Thoracic aorta (tissue), 2 donors: ENCODE results near the gene CAPN1. TPM values are rescaled to one million over a fixed set of nuclear protein-coding genes. Genes with fewer than 3 reads are reported as not detected.

Experiments used
- ATAC-seq: fragments of 150-250 bp; one replicate; pipeline ENCODE4 v1.8.0; 2017; ENCODE audit warnings: low read depth; ENCODE audit not compliant: insufficient number of reproducible peaks, low FRiP score
- DNase-seq: peaks from one replicate; pipeline ENCODE4 v3.0.0-alpha.2; 2020; ENCODE audit warnings: low spot score
- H3K27ac ChIP-seq, 2 donors: fragments of 200-600 bp; sonication (generic); 1 replicate in 1 of 2; 2 replicates in 1 of 2; pipeline ENCODE4 v1.5.1; 2016; ENCODE audit warnings: mild to moderate bottlenecking in 2 of 2, moderate library complexity in 2 of 2
- H3K27me3 ChIP-seq: fragments of 200-600 bp; sonication (generic); replicated peaks from 2 replicates; pipeline ENCODE4 v1.6.0; 2016; ENCODE audit warnings: mild to moderate bottlenecking; ENCODE audit not compliant: insufficient read depth
- H3K36me3 ChIP-seq: fragments of 200-600 bp; sonication (generic); one replicate; pipeline ENCODE4 v1.5.1; 2016
- H3K4me1 ChIP-seq, 2 donors: fragments of 200-600 bp; sonication (generic); 1 replicate in 1 of 2; 2 replicates in 1 of 2; pipeline versions ENCODE4 v1.5.1 to v1.6.0; 2016; ENCODE audit warnings: low read depth in 2 of 2, mild to moderate bottlenecking in 1 of 2; ENCODE audit not compliant: control insufficient read depth in 1 of 2
- H3K4me3 ChIP-seq: fragments of 200-600 bp; sonication (generic); 2 replicates; pipeline ENCODE4 v1.5.1; 2016; ENCODE audit warnings: mild to moderate bottlenecking
- H3K9me3 ChIP-seq: fragments of 200-600 bp; sonication (generic); 2 replicates; pipeline ENCODE4 v1.5.1; 2016
- total RNA-seq, 2 donors: library from RNA; depleted of rRNA; stranded (reverse); fragments of >200 nt; gene quantifications; one replicate each; pipeline versions ENCODE4 v1.1.0 to v1.2.3, GENCODE V29; 2016
- TF ChIP-seq, protein P1 (sequence below): fragments of 200-600 bp; sonication (generic); IDR thresholded peaks from one replicate; pipeline ENCODE4 v1.5.1; 2019; ENCODE audit warnings: antibody characterized with exemption

The CAPN1 gene
- total RNA-seq, 2 donors from 2014 or later: 168 to 203 TPM

DNA sequence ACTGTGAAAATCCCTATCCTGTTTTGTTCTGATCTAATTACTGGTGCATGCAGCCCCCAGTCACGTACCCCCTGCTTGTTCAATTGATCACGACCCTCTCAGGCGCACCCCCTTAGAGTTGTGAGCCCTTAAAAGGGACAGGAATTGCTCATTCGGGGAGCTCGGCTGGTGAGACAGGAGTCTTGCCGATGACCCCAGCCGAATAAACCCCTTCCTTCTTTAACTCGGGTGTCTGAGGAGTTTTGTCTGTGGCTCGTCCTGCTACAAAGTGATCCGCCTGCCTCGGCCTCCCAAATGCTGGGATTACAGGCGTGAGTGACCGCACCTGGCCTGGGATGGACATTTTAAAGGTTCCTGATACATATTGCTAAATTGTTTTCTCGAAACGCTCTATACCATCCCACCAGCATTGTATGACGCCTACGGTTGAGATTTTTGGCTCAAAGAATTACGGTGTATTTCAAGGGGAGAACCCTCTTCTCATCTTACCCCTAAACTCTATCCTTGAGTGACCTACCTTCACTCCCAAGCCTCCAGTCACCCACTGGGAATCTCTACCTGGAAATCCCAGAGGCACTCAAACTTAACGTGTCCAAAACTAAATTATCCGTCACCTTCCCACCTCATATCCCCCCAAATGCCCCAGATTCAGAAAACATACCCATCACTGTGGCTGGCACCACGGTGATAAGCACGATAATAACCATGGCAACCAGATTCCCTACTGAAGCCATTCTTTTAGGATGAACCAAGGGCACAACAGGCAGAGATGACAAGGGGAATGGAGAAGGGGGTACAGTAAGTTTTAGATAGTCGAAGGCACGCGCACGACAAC is 79.2 kb downstream of the CAPN1 start:
- DNase-seq (no peak), ATAC-seq (no peak)
- Histone ChIP-seq H3K4me1 (peaks cover 6 to 17% of the 10 kb centered on the region in 2 donors), H3K27me3 (no peaks in the 10 kb centered on the region), H3K36me3 (no peaks in the 10 kb centered on the region), H3K4me3 (peak overlapping the region; percentile 84), H3K9me3 (no peaks in the 10 kb centered on the region), H3K27ac (peak overlapping the region; percentile 74 to 79)
- TF ChIP-seq, protein P1, sequence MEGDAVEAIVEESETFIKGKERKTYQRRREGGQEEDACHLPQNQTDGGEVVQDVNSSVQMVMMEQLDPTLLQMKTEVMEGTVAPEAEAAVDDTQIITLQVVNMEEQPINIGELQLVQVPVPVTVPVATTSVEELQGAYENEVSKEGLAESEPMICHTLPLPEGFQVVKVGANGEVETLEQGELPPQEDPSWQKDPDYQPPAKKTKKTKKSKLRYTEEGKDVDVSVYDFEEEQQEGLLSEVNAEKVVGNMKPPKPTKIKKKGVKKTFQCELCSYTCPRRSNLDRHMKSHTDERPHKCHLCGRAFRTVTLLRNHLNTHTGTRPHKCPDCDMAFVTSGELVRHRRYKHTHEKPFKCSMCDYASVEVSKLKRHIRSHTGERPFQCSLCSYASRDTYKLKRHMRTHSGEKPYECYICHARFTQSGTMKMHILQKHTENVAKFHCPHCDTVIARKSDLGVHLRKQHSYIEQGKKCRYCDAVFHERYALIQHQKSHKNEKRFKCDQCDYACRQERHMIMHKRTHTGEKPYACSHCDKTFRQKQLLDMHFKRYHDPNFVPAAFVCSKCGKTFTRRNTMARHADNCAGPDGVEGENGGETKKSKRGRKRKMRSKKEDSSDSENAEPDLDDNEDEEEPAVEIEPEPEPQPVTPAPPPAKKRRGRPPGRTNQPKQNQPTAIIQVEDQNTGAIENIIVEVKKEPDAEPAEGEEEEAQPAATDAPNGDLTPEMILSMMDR: no peak

Other genes starting within 250 kb of the CAPN1 start
- gene GPHA2, start 246.0 kb upstream of the CAPN1 start, total RNA-seq: not detected
- gene MAJIN, start 209.8 kb upstream of the CAPN1 start, total RNA-seq: not detected
- gene BATF2, start 185.0 kb upstream of the CAPN1 start, total RNA-seq: 1 to 10 TPM in 1 of 2 donors, under 1 TPM in 1; 0.92 to 2.6 TPM
- gene ARL2, start 167.8 kb upstream of the CAPN1 start, total RNA-seq: 100 to 1,000 TPM in 1 of 2 donors, 10 to 100 TPM in 1; 85.5 to 197 TPM
- 10 to 100 TPM; 20.7 to 22.7 TPM for gene SNX15, start 154.5 kb upstream of the CAPN1 start, total RNA-seq
- 10 to 100 TPM in 1 of 2 donors, 1 to 10 TPM in 1; 4.7 to 18.0 TPM for gene SAC3D1, start 140.7 kb upstream of the CAPN1 start, total RNA-seq
- 10 to 100 TPM; 25.8 to 47.1 TPM for gene NAALADL1, start 123.4 kb upstream of the CAPN1 start, total RNA-seq
- 1 to 10 TPM in 1 of 2 donors, under 1 TPM in 1; 0.54 to 5.3 TPM for gene CDCA5, start 97.9 kb upstream of the CAPN1 start, total RNA-seq
- 10 to 100 TPM; 36.0 to 51.2 TPM for gene ZFPL1, start 97.7 kb upstream of the CAPN1 start, total RNA-seq
- 100 to 1,000 TPM; 333 to 498 TPM for gene VPS51, start 85.7 kb upstream of the CAPN1 start, total RNA-seq
- 10 to 100 TPM in 1 of 2 donors, 1 to 10 TPM in 1; 2.5 to 49.0 TPM for gene TM7SF2, start 70.1 kb upstream of the CAPN1 start, total RNA-seq
- gene ZNHIT2, start 64.2 kb upstream of the CAPN1 start, total RNA-seq: 10 to 100 TPM; 10.0 to 13.8 TPM
- gene FAU, start 59.8 kb upstream of the CAPN1 start, total RNA-seq: 100 to 1,000 TPM; 365 to 553 TPM
- gene MRPL49, start 59.6 kb upstream of the CAPN1 start, total RNA-seq: 10 to 100 TPM; 44.6 to 61.1 TPM
- gene SYVN1, start 47.4 kb upstream of the CAPN1 start, total RNA-seq: 10 to 100 TPM; 73.1 to 78.0 TPM
- not detected for gene SPDYC, start 11.7 kb upstream of the CAPN1 start, total RNA-seq
- gene POLA2, start 80.0 kb downstream of the CAPN1 start, total RNA-seq: 10 to 100 TPM in 1 of 2 donors, 1 to 10 TPM in 1; 5.6 to 13.5 TPM
- 10 to 100 TPM in 1 of 2 donors, 1 to 10 TPM in 1; 8.5 to 18.7 TPM for gene CDC42EP2, start 132.9 kb downstream of the CAPN1 start, total RNA-seq
- 10 to 100 TPM; 33.3 to 49.4 TPM for gene DPF2, start 151.9 kb downstream of the CAPN1 start, total RNA-seq
- gene TIGD3, start 172.8 kb downstream of the CAPN1 start, total RNA-seq: not detected
- gene SLC25A45, start 200.7 kb downstream of the CAPN1 start, total RNA-seq: 10 to 100 TPM; 19.0 to 26.7 TPM
- gene FRMD8, start 204.7 kb downstream of the CAPN1 start, total RNA-seq: 10 to 100 TPM; 45.2 to 45.9 TPM
- 1,000 to 10,000 TPM in 1 of 2 donors, 100 to 1,000 TPM in 1; 848 to 1,659 TPM for gene NEAT1, start 240.9 kb downstream of the CAPN1 start, total RNA-seq